Cardiac muscle cell (in vitro differentiated cells and primary cell): Measurements from ENCODE around the gene NNT. TPM values are rescaled to one million over a fixed set of nuclear protein-coding genes. Genes with fewer than 3 reads are reported as not detected.

Experiments
- DNase-seq, 2 donors: peaks; one replicate each; pipeline versions ENCODE4 v3.0.0 to v3.0.0-alpha.2; 2010 to 2017; ENCODE audit warnings: low read depth in 1 of 2, low spot score in 1 of 2
- H3K27ac ChIP-seq: fragments of 200-600 bp; sonication (generic); 2 replicates; pipeline ENCODE4 v1.5.1; 2016
- H3K27me3 ChIP-seq: fragments of 200-600 bp; sonication (generic); 2 replicates; pipeline ENCODE4 v1.6.0; 2016; ENCODE audit warnings: control low read depth
- H3K36me3 ChIP-seq: fragments of 200-600 bp; sonication (generic); 2 replicates; pipeline ENCODE4 v1.5.1; 2016; ENCODE audit warnings: control low read depth
- H3K4me1 ChIP-seq: fragments of 200-600 bp; sonication (generic); 2 replicates; pipeline ENCODE4 v1.8.1; 2017; ENCODE audit warnings: low read depth, mild to moderate bottlenecking, mixed run types
- H3K4me3 ChIP-seq: fragments of 200-600 bp; sonication (generic); 2 replicates; pipeline ENCODE4 v1.5.1; 2016; ENCODE audit warnings: mild to moderate bottlenecking
- H3K9me3 ChIP-seq: fragments of 200-600 bp; sonication (generic); 2 replicates; pipeline ENCODE4 v1.5.1; 2017; ENCODE audit warnings: low read depth, mild to moderate bottlenecking, control low read depth
- CTCF ChIP-seq: IDR thresholded peaks from 2 replicates; pipeline ENCODE4 v1.5.1; 2012; ENCODE audit warnings: low read depth, mild to moderate bottlenecking, low read length
- polyA plus RNA-seq: library from polyadenylated mRNA; unstranded; fragments of >200 nt; fragmentation: Nextera tagmentation; extraction: Ambion mirVana; gene quantifications from 2 replicates; pipeline ENCODE4 v1.2.1, GENCODE V29; 2016
- total RNA-seq: library from RNA; depleted of rRNA; stranded (reverse); fragments of >200 nt; gene quantifications from 2 replicates; pipeline ENCODE4 v1.2.3, GENCODE V29; 2016

NNT gene
- total and polyA plus RNA-seq, 2 experiments from 2014 or later, result 103 to 123 TPM

- Histone ChIP-seq H3K9me3 (no peaks in the 10 kb centered on the region), H3K4me3 (no peak overlapping the region), H3K4me1 (peaks cover 9% of the 10 kb centered on the region), H3K36me3 (peaks cover 21% of the 10 kb centered on the region), H3K27me3 (no peaks in the 10 kb centered on the region), H3K27ac (no peak overlapping the region)
- TF ChIP-seq CTCF, result no peak
- no peak for DNase-seq
Measured at GRCh38 chr5:43619911-43620310, 16.9 kb downstream of the NNT start.

- no peaks in the 10 kb centered on the region for H3K27me3 ChIP-seq
- peaks cover 9% of the 10 kb centered on the region for H3K4me1 ChIP-seq
- no peak for TF ChIP-seq CTCF
- H3K4me3 ChIP-seq, result no peak overlapping the region
- H3K9me3 ChIP-seq, result no peaks in the 10 kb centered on the region
- peaks cover 21% of the 10 kb centered on the region for H3K36me3 ChIP-seq
- H3K27ac ChIP-seq, result no peak overlapping the region
- DNase-seq, result no peak
Measured at GRCh38 chr5:43620944-43621505, 18.0 kb downstream of the NNT start.

GRCh38 chr5:43622074-43622473 is 19.1 kb downstream of the NNT start:
- H3K4me3 ChIP-seq, result no peak overlapping the region
- H3K4me1 ChIP-seq, result peaks cover under 1% of the 10 kb centered on the region
- H3K9me3 ChIP-seq, result no peaks in the 10 kb centered on the region
- no peaks in the 10 kb centered on the region for H3K27me3 ChIP-seq
- H3K36me3 ChIP-seq, result peaks cover 17% of the 10 kb centered on the region
- TF ChIP-seq CTCF, result no peak
- DNase-seq, result no peak
- H3K27ac ChIP-seq, result no peak overlapping the region

- no peak overlapping the region for H3K4me3 ChIP-seq
- H3K9me3 ChIP-seq, result no peaks in the 10 kb centered on the region
- no peaks in the 10 kb centered on the region for H3K4me1 ChIP-seq
- no peak for DNase-seq
- H3K27ac ChIP-seq, result no peak overlapping the region
- peaks cover 16% of the 10 kb centered on the region for H3K36me3 ChIP-seq
- no peak for TF ChIP-seq CTCF
- H3K27me3 ChIP-seq, result no peaks in the 10 kb centered on the region
Measured at GRCh38 chr5:43623048-43623680, 20.2 kb downstream of the NNT start.

GRCh38 chr5:43627028-43627427 is 24.0 kb downstream of the NNT start:
- Histone ChIP-seq H3K36me3 (peaks cover 15% of the 10 kb centered on the region), H3K27me3 (no peaks in the 10 kb centered on the region), H3K4me3 (no peak overlapping the region), H3K27ac (no peak overlapping the region), H3K4me1 (no peaks in the 10 kb centered on the region), H3K9me3 (no peaks in the 10 kb centered on the region)
- peak; percentile 58 to 77 for DNase-seq
- TF ChIP-seq CTCF, result peak; percentile 76
